ENCODE results near the gene SEC62.

The SEC62 gene

GRCh38 chr3:169980055-169980454, 13.4 kb downstream of the SEC62 start:
- Histone ChIP-seq H3K79me1 (replicated peaks; ENCODE audit: low read length, poor library complexity, severe bottlenecking) (peaks cover 20% of the 10 kb centered on the region), H3K4me2 (ENCODE audit: low read length, poor library complexity, severe bottlenecking) (no peak overlapping the region), H3K9me3 (ENCODE audit: control insufficient read depth, low read length) (no peaks in the 10 kb centered on the region), H2AFZ (ENCODE audit: low read depth, low read length) (no peak overlapping the region), H4K91ac (ENCODE audit: low read length) (no peak overlapping the region), H3K36me3 (ENCODE audit: control insufficient read depth in 1 of 2, insufficient read depth in 2 of 2, low read depth in 1 of 2, low read length in 2 of 2) (peaks cover 12 to 99% of the 10 kb centered on the region in 2 experiments), H4K8ac (ENCODE audit: low read length) (no peak overlapping the region), H3K27me3 (ENCODE audit: control insufficient read depth in 1 of 2, insufficient read depth in 1 of 2, low read length in 2 of 2) (no peaks in the 10 kb centered on the region), H3K4me1 (ENCODE audit: control insufficient read depth, insufficient read depth, low read depth, low read length) (no peaks in the 10 kb centered on the region), H3K27ac (ENCODE audit: low read length, poor library complexity, severe bottlenecking) (no peak overlapping the region), H3K4ac (ENCODE audit: low read depth in 1 of 2, low read length in 2 of 2) (no peak overlapping the region), H2BK12ac (ENCODE audit: low read length in 2 of 2) (no peak overlapping the region), H3K4me3 (ENCODE audit: insufficient read depth in 1 of 2, low read depth in 1 of 2, low read length in 2 of 2) (no peak overlapping the region), H2AK5ac (ENCODE audit: low read length, severe bottlenecking) (no peak overlapping the region), H3K9ac (ENCODE audit: low read length) (no peak overlapping the region), H3K23ac (ENCODE audit: low read length in 2 of 2) (no peak overlapping the region), H2BK15ac (ENCODE audit: low read depth, poor library complexity, severe bottlenecking) (no peak overlapping the region), H3K18ac (ENCODE audit: low read depth in 1 of 2, low read length in 2 of 2) (no peak overlapping the region), H2BK120ac (ENCODE audit: low read depth, low read length) (no peak overlapping the region), H3K14ac (ENCODE audit: low read length in 2 of 2) (no peak overlapping the region), H2BK5ac (ENCODE audit: low read depth, low read length, poor library complexity, severe bottlenecking) (no peak overlapping the region)
- peak; percentile 71 for DNase-seq
- WGBS: 0% methylated on average over 1 of the region's 2 CpGs

GRCh38 chr3:169984292-169984691, 17.7 kb downstream of the SEC62 start:
- H4K91ac ChIP-seq (ENCODE audit: low read length): no peak overlapping the region
- H3K23ac ChIP-seq (ENCODE audit: low read length in 2 of 2): no peak overlapping the region

GRCh38 chr3:169990431-169990830, 23.8 kb downstream of the SEC62 start:
- DNase-seq: no peak
- H2AFZ ChIP-seq (ENCODE audit: low read depth, low read length): no peak overlapping the region
- WGBS: no CpG with 5 or more reads among the region's 4 CpGs

More at GRCh38 chr3:169984292-169984691, 17.7 kb downstream of the SEC62 start:
- Histone ChIP-seq H3K4ac (ENCODE audit: low read depth in 1 of 2, low read length in 2 of 2) (no peak overlapping the region), H2AFZ (ENCODE audit: low read depth, low read length) (no peak overlapping the region), H3K36me3 (ENCODE audit: control insufficient read depth in 1 of 2, insufficient read depth in 2 of 2, low read depth in 1 of 2, low read length in 2 of 2) (peaks cover 14 to 100% of the 10 kb centered on the region in 2 experiments), H4K8ac (ENCODE audit: low read length) (no peak overlapping the region), H3K79me1 (replicated peaks; ENCODE audit: low read length, poor library complexity, severe bottlenecking) (peaks cover 12% of the 10 kb centered on the region), H3K9me3 (ENCODE audit: control insufficient read depth, low read length) (no peaks in the 10 kb centered on the region), H3K4me3 (ENCODE audit: insufficient read depth in 1 of 2, low read depth in 1 of 2, low read length in 2 of 2) (no peak overlapping the region), H3K9ac (ENCODE audit: low read length) (no peak overlapping the region), H3K4me2 (ENCODE audit: low read length, poor library complexity, severe bottlenecking) (no peak overlapping the region), H3K4me1 (ENCODE audit: control insufficient read depth, insufficient read depth, low read depth, low read length) (no peaks in the 10 kb centered on the region), H2AK5ac (ENCODE audit: low read length, severe bottlenecking) (no peak overlapping the region), H2BK5ac (ENCODE audit: low read depth, low read length, poor library complexity, severe bottlenecking) (no peak overlapping the region), H2BK15ac (ENCODE audit: low read depth, poor library complexity, severe bottlenecking) (no peak overlapping the region), H3K27ac (ENCODE audit: low read length, poor library complexity, severe bottlenecking) (no peak overlapping the region), H3K14ac (ENCODE audit: low read length in 2 of 2) (no peak overlapping the region), H3K27me3 (ENCODE audit: control insufficient read depth in 1 of 2, insufficient read depth in 1 of 2, low read length in 2 of 2) (no peaks in the 10 kb centered on the region), H2BK120ac (ENCODE audit: low read depth, low read length) (no peak overlapping the region), H3K18ac (ENCODE audit: low read depth in 1 of 2, low read length in 2 of 2) (no peak overlapping the region), H2BK12ac (ENCODE audit: low read length in 2 of 2) (no peak overlapping the region)
- WGBS: 100% methylated on average over 3 of the region's 3 CpGs
- DNase-seq: no peak

GRCh38 chr3:169992156-169992555, 25.5 kb downstream of the SEC62 start:
- no peak overlapping the region for H4K91ac ChIP-seq (ENCODE audit: low read length)
- H3K23ac ChIP-seq (ENCODE audit: low read length in 2 of 2): no peak overlapping the region
- H3K4me1 ChIP-seq (ENCODE audit: control insufficient read depth, insufficient read depth, low read depth, low read length): no peaks in the 10 kb centered on the region
- H3K18ac ChIP-seq (ENCODE audit: low read depth in 1 of 2, low read length in 2 of 2): no peak overlapping the region
- no peak overlapping the region for H2BK12ac ChIP-seq (ENCODE audit: low read length in 2 of 2)
- no peak overlapping the region for H3K9ac ChIP-seq (ENCODE audit: low read length)
- no peak overlapping the region for H3K27ac ChIP-seq (ENCODE audit: low read length, poor library complexity, severe bottlenecking)
- H2BK5ac ChIP-seq (ENCODE audit: low read depth, low read length, poor library complexity, severe bottlenecking): no peak overlapping the region
- H2AK5ac ChIP-seq (ENCODE audit: low read length, severe bottlenecking): no peak overlapping the region
- H3K4ac ChIP-seq (ENCODE audit: low read depth in 1 of 2, low read length in 2 of 2): no peak overlapping the region
- H3K4me2 ChIP-seq (ENCODE audit: low read length, poor library complexity, severe bottlenecking): no peak overlapping the region
- no peaks in the 10 kb centered on the region for H3K9me3 ChIP-seq (ENCODE audit: control insufficient read depth, low read length)
- no peaks in the 10 kb centered on the region for H3K27me3 ChIP-seq (ENCODE audit: control insufficient read depth in 1 of 2, insufficient read depth in 1 of 2, low read length in 2 of 2)
- 100% methylated on average over 2 of the region's 3 CpGs for WGBS
- H3K14ac ChIP-seq (ENCODE audit: low read length in 2 of 2): no peak overlapping the region
- no peak for DNase-seq
- peaks cover 7% of the 10 kb centered on the region for H3K79me1 ChIP-seq (replicated peaks; ENCODE audit: low read length, poor library complexity, severe bottlenecking)
- no peak overlapping the region for H2BK15ac ChIP-seq (ENCODE audit: low read depth, poor library complexity, severe bottlenecking)
- no peak overlapping the region for H2BK120ac ChIP-seq (ENCODE audit: low read depth, low read length)
- no peak overlapping the region for H2AFZ ChIP-seq (ENCODE audit: low read depth, low read length)
- H4K8ac ChIP-seq (ENCODE audit: low read length): no peak overlapping the region
- peaks cover 17 to 95% of the 10 kb centered on the region in 2 experiments for H3K36me3 ChIP-seq (ENCODE audit: control insufficient read depth in 1 of 2, insufficient read depth in 2 of 2, low read depth in 1 of 2, low read length in 2 of 2)
- H3K4me3 ChIP-seq (ENCODE audit: insufficient read depth in 1 of 2, low read depth in 1 of 2, low read length in 2 of 2): no peak overlapping the region

More at GRCh38 chr3:169990431-169990830, 23.8 kb downstream of the SEC62 start:
- no peak overlapping the region for H3K9ac ChIP-seq (ENCODE audit: low read length)
- H3K27ac ChIP-seq (ENCODE audit: low read length, poor library complexity, severe bottlenecking): no peak overlapping the region
- H4K8ac ChIP-seq (ENCODE audit: low read length): no peak overlapping the region
- no peak overlapping the region for H3K4me3 ChIP-seq (ENCODE audit: insufficient read depth in 1 of 2, low read depth in 1 of 2, low read length in 2 of 2)
- H2BK120ac ChIP-seq (ENCODE audit: low read depth, low read length): no peak overlapping the region
- no peak overlapping the region for H2BK12ac ChIP-seq (ENCODE audit: low read length in 2 of 2)
- H3K23ac ChIP-seq (ENCODE audit: low read length in 2 of 2): no peak overlapping the region
- no peak overlapping the region for H4K91ac ChIP-seq (ENCODE audit: low read length)
- H2AK5ac ChIP-seq (ENCODE audit: low read length, severe bottlenecking): no peak overlapping the region
- no peak overlapping the region for H3K4me2 ChIP-seq (ENCODE audit: low read length, poor library complexity, severe bottlenecking)
- H2BK5ac ChIP-seq (ENCODE audit: low read depth, low read length, poor library complexity, severe bottlenecking): no peak overlapping the region
- no peaks in the 10 kb centered on the region for H3K9me3 ChIP-seq (ENCODE audit: control insufficient read depth, low read length)
- H3K14ac ChIP-seq (ENCODE audit: low read length in 2 of 2): no peak overlapping the region
- H3K18ac ChIP-seq (ENCODE audit: low read depth in 1 of 2, low read length in 2 of 2): no peak overlapping the region
- H2BK15ac ChIP-seq (ENCODE audit: low read depth, poor library complexity, severe bottlenecking): no peak overlapping the region
- no peaks in the 10 kb centered on the region for H3K27me3 ChIP-seq (ENCODE audit: control insufficient read depth in 1 of 2, insufficient read depth in 1 of 2, low read length in 2 of 2)
- peaks cover 19 to 95% of the 10 kb centered on the region in 2 experiments for H3K36me3 ChIP-seq (ENCODE audit: control insufficient read depth in 1 of 2, insufficient read depth in 2 of 2, low read depth in 1 of 2, low read length in 2 of 2)
- no peaks in the 10 kb centered on the region for H3K4me1 ChIP-seq (ENCODE audit: control insufficient read depth, insufficient read depth, low read depth, low read length)
- no peak overlapping the region for H3K4ac ChIP-seq (ENCODE audit: low read depth in 1 of 2, low read length in 2 of 2)
- peaks cover 9% of the 10 kb centered on the region for H3K79me1 ChIP-seq (replicated peaks; ENCODE audit: low read length, poor library complexity, severe bottlenecking)

Data from mesenchymal stem cell (in vitro differentiated cells and primary cell).